Stomach (tissue), 9 donors: ENCODE results near the gene LBHD1. TPM values are rescaled to one million over a fixed set of nuclear protein-coding genes. Genes with fewer than 3 reads are reported as not detected.
"Not testable (repeated sequence)": the region's sequence is repeated elsewhere in the genome, so short reads cannot be mapped to it uniquely, and the experiment has no call there.

Experiments used
- DNase-seq, 2 donors: peaks; one replicate each; pipeline versions ENCODE4 v3.0.0 to v3.0.0-alpha.2; 2013 to 2019
- H3K27ac ChIP-seq, 5 donors: fragments of 200-600 bp in 4 of 5; sonication (generic) in 4 of 5; one replicate each; pipeline ENCODE4 v1.5.1; 2013 to 2019; ENCODE audit warnings: mild to moderate bottlenecking in 1 of 5, moderate library complexity in 1 of 5
- H3K27me3 ChIP-seq, 3 donors: fragments of 200-600 bp; sonication (generic); one replicate each; pipeline ENCODE4 v1.5.1; 2017 to 2019; ENCODE audit warnings: mixed run types in 1 of 3
- H3K36me3 ChIP-seq, 4 donors: fragments of 200-600 bp; sonication (generic); 1 replicate in 3 of 4; 2 replicates in 1 of 4; pipeline ENCODE4 v1.5.1; 2016 to 2019
- H3K4me1 ChIP-seq, 4 donors: fragments of 200-600 bp; sonication (generic); one replicate each; pipeline ENCODE4 v1.5.1; 2016 to 2019
- H3K4me3 ChIP-seq, 4 donors: fragments of 200-600 bp; sonication (generic) in 3 of 4; one replicate each; pipeline ENCODE4 v1.5.1; 2016 to 2019; ENCODE audit warnings: mild to moderate bottlenecking in 1 of 4
- H3K9me3 ChIP-seq, 4 donors: fragments of 200-600 bp; sonication (generic); one replicate each; pipeline ENCODE4 v1.5.1; 2016 to 2019
- CTCF ChIP-seq, 7 experiments: fragments of 450-650 bp in 4 of 7; fragments of 200-600 bp in 3 of 7; sonication (generic) in 3 of 7; IDR thresholded peaks; one replicate each; pipeline ENCODE4 v1.5.1; 2016 to 2019; ENCODE audit warnings: antibody characterized with exemption in 7 of 7, control low read depth in 2 of 7, mild to moderate bottlenecking in 1 of 7
- EP300 ChIP-seq: sonication (generic); formaldehyde crosslinking; IDR thresholded peaks from one replicate; pipeline ENCODE4 v1.6.1; 2017; ENCODE audit warnings: antibody characterized with exemption
- POLR2A ChIP-seq, 4 donors: fragments of 450-650 bp; IDR thresholded peaks; one replicate each; pipeline ENCODE4 v1.6.1; 2016; ENCODE audit warnings: antibody characterized with exemption in 4 of 4, control low read depth in 2 of 4, mild to moderate bottlenecking in 1 of 4, moderate library complexity in 1 of 4
- POLR2AphosphoS5 ChIP-seq, 3 donors: sonication (generic); formaldehyde crosslinking; IDR thresholded peaks; one replicate each; pipeline ENCODE4 v1.6.1; 2016; ENCODE audit warnings: antibody characterized with exemption in 3 of 3
- WGBS, 5 donors: extraction: QIAGEN DNeasy Blood & Tissue Kit in 3 of 5; methylation state at CpG; one replicate each; pipeline versions ENCODE4 v1.1.5 to v1.1.7; 2013 to 2018; 5-methylcytosine and 5-hydroxymethylcytosine counted together
- intact Hi-C: fragments of 100-400 bp; cut with DNase I; formaldehyde crosslinking; loops from one replicate; pipeline ENCODE4 v1.15.1; 2023; ENCODE audit warnings: low total_unique reads
- polyA plus RNA-seq, 3 donors: library from polyadenylated mRNA; stranded (reverse); fragments of 200-250 nt; gene quantifications; one replicate each; pipeline ENCODE4 v1.2.3, GENCODE V29; 2013
- total RNA-seq, 5 donors: library from RNA; depleted of rRNA; stranded (reverse); fragments of >200 nt; gene quantifications; one replicate each; pipeline versions ENCODE4 v1.1.0 to v1.2.3, GENCODE V29; 2014 to 2016
- donor health status: healthy with polysubstance abuse.
- donor health status: Bipolar disorder and iron deficiency.
- donor health status: healthy.

The LBHD1 gene
- total and polyA plus RNA-seq, 8 donors: 0.45 to 56.6 (median 6.2) TPM

DNA sequence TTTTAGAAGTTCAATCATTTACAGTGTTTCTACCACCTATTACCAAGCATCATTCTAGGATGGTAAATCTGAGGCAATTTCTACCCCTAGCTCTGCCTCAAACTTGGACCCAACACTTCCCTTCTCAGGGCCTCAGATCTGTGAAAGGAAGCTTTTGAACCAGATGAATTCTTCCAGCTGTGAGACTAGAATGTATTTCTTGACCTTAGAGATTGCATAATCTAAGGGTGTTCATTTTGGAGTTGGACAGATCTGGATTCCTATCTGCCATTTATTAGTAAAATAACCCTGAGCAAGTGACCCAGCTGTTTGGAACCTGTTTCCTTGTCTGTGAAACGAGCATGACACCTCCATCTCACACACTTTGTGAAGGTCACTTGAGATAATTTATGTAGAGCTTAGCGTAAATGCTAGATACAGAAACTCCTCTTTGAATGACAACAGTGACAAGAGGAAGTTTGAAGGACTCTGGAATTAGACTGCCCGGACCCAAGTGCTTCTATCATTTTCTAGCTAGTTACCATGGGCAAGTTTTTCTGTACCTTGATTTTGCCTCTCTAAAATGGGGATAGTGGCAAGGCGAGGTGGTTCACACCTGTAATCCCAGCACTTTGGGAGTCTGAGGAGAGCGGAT is 15.2 kb downstream of the LBHD1 start:
- Histone ChIP-seq H3K4me1 (peaks cover 6 to 21% (median 9%) of the 10 kb centered on the region in 4 donors), H3K9me3 (no peaks in the 10 kb centered on the region), H3K4me3 (no peak overlapping the region), H3K27me3 (no peaks in the 10 kb centered on the region), H3K36me3 (peaks cover 0 to 10% (median 5%) of the 10 kb centered on the region in 4 donors), H3K27ac (no peak overlapping the region)
- no peak for TF ChIP-seq POLR2AphosphoS5 (IDR thresholded peaks at IDR 0.05)
- TF ChIP-seq CTCF (IDR thresholded peaks at IDR 0.05): no peak
- TF ChIP-seq EP300: no peak
- TF ChIP-seq POLR2A (IDR thresholded peaks at IDR 0.05): no peak
- WGBS, 5 donors: 60 to 64% (median 63%) methylated on average over 5 of the region's 5 CpGs
- DNase-seq: no peak
- intact Hi-C loops: no loop called here

DNA sequence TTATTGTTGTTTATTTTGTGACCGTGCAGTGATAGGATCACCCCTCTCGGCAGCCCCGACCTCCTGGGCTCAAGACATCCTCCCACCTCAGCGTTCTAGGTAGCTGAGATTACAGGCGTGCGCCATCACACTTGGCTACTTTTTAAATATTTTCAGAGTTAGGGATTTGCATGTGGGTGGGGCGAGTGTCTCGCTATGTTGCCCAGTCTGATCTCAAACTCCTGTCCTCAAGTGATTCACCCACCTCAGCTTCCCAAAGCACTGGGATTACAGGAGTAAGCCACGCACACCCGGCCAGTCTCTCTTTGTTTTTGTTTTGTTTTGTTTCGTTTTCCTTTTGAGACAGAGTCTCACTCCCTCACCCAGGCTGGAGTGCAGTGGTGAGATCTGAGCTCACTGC is 17.8 kb downstream of the LBHD1 start:
- 80 to 85% (median 84%) methylated on average over 11 of the region's 11 CpGs for WGBS, 5 donors
- intact Hi-C loops: no loop called here
- H3K27me3 ChIP-seq: no peaks in the 10 kb centered on the region
- H3K4me3 ChIP-seq: no peak overlapping the region
- TF ChIP-seq POLR2AphosphoS5 (IDR thresholded peaks at IDR 0.05) (no peak), POLR2A (IDR thresholded peaks at IDR 0.05) (no peak), CTCF (IDR thresholded peaks at IDR 0.05) (no peak), EP300 (no peak)
- H3K36me3 ChIP-seq: peaks cover 6 to 10% (median 8%) of the 10 kb centered on the region in 4 donors
- H3K27ac ChIP-seq: no peak overlapping the region
- DNase-seq: no peak
- no peaks in the 10 kb centered on the region for H3K9me3 ChIP-seq
- H3K4me1 ChIP-seq: peaks cover 14 to 31% (median 22%) of the 10 kb centered on the region in 4 donors

DNA sequence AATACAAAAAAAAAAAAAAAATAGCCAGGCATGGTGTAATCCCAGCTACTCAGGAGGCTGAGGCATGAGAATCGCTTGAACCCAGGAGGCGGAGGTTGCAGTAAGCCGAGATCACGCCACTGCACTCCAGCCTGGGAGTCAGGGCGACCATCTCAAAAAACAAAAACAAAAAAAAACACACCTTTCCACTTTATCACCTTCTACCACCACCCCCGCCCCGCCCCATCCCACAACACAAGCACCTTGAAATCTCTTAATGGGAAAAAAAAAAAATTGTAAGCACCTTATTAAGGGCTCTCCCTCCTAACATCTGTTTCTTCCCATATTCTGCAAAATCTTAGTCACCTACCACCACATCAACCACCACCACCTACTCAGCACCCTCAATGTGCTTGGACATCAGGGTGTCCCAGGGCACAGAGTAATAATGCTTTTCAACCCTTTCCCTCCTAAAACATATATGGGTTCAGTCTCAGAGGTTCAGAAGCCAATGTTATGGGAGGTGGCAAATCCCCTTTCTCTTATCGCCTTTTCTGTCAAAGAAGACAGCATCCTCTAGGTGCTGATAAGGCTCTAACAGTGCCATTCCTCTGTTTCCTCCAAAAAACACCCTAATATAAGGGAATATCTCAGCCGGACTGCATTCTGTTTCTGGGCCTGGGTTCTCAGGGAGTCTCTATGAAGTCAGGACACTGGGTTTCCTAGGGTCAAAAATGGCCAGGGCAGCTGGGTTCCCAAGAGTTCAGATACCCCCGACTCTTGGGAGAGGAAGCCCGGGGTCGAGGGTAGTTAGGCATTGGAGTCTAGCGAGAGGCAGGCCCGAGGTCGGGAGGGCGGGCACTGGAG is 19.7 kb downstream of the LBHD1 start:
- H3K27ac ChIP-seq: peak overlapping the region; percentile 87 to 96 (median 92)
- H3K4me3 ChIP-seq: peak overlapping the region; percentile 67 to 93 (median 82)
- H3K9me3 ChIP-seq: no peaks in the 10 kb centered on the region
- TF ChIP-seq POLR2AphosphoS5 (IDR thresholded peaks at IDR 0.05) (no peak), CTCF (IDR thresholded peaks at IDR 0.05) (no peak), EP300 (no peak), POLR2A (IDR thresholded peaks at IDR 0.05) (no peak)
- peaks cover 21 to 29% (median 28%) of the 10 kb centered on the region in 4 donors for H3K36me3 ChIP-seq
- intact Hi-C loops: no loop called here
- peaks cover 15 to 33% (median 27%) of the 10 kb centered on the region in 4 donors for H3K4me1 ChIP-seq
- H3K27me3 ChIP-seq: no peaks in the 10 kb centered on the region
- WGBS, 5 donors: 16 to 32% (median 25%) methylated on average over 16 of the region's 16 CpGs
- no peak for DNase-seq

DNA sequence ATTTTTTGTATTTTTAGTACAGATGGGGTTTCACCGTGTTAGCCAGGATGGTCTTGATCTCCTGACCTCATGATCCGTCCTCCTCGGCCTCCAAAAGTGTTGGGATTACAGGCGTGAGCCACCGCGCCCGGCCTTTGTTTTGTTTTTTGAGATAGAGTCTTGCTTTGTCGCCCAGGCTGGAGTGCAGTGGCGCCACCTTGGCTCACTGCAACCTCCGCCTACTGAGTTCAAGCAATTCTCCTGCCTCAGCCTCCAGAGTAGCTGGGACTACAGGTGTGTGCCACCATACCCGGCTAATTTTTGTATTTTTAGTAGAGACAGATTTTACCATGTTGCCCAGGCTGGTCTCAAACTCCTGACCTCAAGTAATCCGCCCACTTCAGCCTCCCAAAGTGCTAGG is 21.8 kb downstream of the LBHD1 start:
- intact Hi-C loops, H3K9me3 ChIP-seq, H3K27ac ChIP-seq, H3K27me3 ChIP-seq, H3K4me3 ChIP-seq, DNase-seq: not testable (repeated sequence)
- 90 to 92% (median 90%) methylated on average over 12 of the region's 12 CpGs for WGBS, 5 donors
- Histone ChIP-seq H3K4me1 (peaks cover 27 to 50% (median 41%) of the 10 kb centered on the region in 4 donors), H3K36me3 (peaks cover 21 to 31% (median 28%) of the 10 kb centered on the region in 4 donors)
